OCI-LY7 (cell line): Measurements from ENCODE around the gene SATL1.

Source experiments
- EZH2phosphoT487 ChIP-seq: fragments of 200-600 bp; sonication (generic); IDR thresholded peaks from 2 replicates; pipeline ENCODE4 v1.6.1; 2018; ENCODE audit warnings: low read depth, borderline replicate concordance, mild to moderate bottlenecking, mixed run types, antibody characterized with exemption, low read length, moderate library complexity, mixed read lengths
- TF ChIP-seq, protein P1 (sequence below): fragments of 200-600 bp; sonication (generic); conservative IDR thresholded peaks from 2 replicates; pipeline ENCODE4 v1.5.1; 2014; ENCODE audit warnings: mild to moderate bottlenecking, antibody characterized with exemption, low read length, moderate library complexity, mixed read lengths

DNA sequence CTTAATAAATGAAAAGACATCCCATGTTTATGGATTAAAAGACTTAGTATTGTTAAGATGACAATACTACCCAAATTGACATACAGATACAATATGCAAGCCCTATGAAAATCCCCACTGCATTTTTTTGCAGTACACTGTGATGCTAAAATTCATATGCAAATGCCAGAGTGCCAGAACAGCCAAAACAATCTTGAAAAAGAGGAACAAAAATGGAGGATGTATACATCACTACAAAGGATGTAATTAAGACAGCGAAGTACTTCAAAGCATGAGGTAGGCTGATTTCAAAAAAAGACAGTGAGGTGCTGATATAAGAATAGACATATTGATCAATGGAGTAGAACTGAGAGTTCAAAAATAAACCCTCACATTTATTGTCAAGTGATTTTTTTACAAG is 47.3 kb downstream of the SATL1 start:
- TF ChIP-seq, protein P1, sequence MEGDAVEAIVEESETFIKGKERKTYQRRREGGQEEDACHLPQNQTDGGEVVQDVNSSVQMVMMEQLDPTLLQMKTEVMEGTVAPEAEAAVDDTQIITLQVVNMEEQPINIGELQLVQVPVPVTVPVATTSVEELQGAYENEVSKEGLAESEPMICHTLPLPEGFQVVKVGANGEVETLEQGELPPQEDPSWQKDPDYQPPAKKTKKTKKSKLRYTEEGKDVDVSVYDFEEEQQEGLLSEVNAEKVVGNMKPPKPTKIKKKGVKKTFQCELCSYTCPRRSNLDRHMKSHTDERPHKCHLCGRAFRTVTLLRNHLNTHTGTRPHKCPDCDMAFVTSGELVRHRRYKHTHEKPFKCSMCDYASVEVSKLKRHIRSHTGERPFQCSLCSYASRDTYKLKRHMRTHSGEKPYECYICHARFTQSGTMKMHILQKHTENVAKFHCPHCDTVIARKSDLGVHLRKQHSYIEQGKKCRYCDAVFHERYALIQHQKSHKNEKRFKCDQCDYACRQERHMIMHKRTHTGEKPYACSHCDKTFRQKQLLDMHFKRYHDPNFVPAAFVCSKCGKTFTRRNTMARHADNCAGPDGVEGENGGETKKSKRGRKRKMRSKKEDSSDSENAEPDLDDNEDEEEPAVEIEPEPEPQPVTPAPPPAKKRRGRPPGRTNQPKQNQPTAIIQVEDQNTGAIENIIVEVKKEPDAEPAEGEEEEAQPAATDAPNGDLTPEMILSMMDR, result no peak
- TF ChIP-seq EZH2phosphoT487, result no peak
